ENCODE data around the gene EPB41L4A.
"Not testable (repeated sequence)": the region's sequence is repeated elsewhere in the genome, so short reads cannot be mapped to it uniquely, and the experiment has no call there.

GRCh38 chr5:112395299-112395698 lies 23.8 kb downstream of the EPB41L4A start:
- TF ChIP-seq CTCF (conservative IDR thresholded peaks at IDR 0.05; ENCODE audit: low read length); EZH2phosphoT487 (IDR thresholded peaks at IDR 0.05; ENCODE audit: borderline replicate concordance): not testable (repeated sequence)
